ENCODE measurements around the gene TEX22.

The TEX22 gene

GRCh38 chr14:105383083-105383730 is 15.1 kb upstream of the TEX22 start:
- Histone ChIP-seq H3K36me3 (ENCODE audit: control insufficient read depth, low read length) (no peaks in the 10 kb centered on the region), H3K4me3 (ENCODE audit: low read length) (no peak overlapping the region), H4K20me1 (ENCODE audit: control insufficient read depth, insufficient read depth, low read depth, low read length) (no peaks in the 10 kb centered on the region), H3K27me3 (ENCODE audit: control insufficient read depth, low read length) (no peaks in the 10 kb centered on the region), H3F3A (ENCODE audit: control insufficient read depth, insufficient read depth) (no peaks in the 10 kb centered on the region), H3K9me2 (replicated peaks; ENCODE audit: control insufficient read depth, low read length) (no peaks in the 10 kb centered on the region), H3K4me1 (ENCODE audit: control insufficient read depth, low read length) (no peaks in the 10 kb centered on the region), H3K79me2 (ENCODE audit: control insufficient read depth, low read length) (no peaks in the 10 kb centered on the region), H3K27ac (ENCODE audit: low read depth, low read length) (no peak overlapping the region), H3K9me3 (ENCODE audit: control insufficient read depth, insufficient read depth, low read length) (no peaks in the 10 kb centered on the region), H3K4me2 (ENCODE audit: low read length) (no peak overlapping the region)
- TF ChIP-seq EZH2phosphoT487 (IDR thresholded peaks at IDR 0.05; ENCODE audit: borderline replicate concordance, low read length): no peak
- no peak for TF ChIP-seq CTCF (IDR thresholded peaks at IDR 0.05; ENCODE audit: low read depth, low read length, poor library complexity, severe bottlenecking)

- Histone ChIP-seq H3K36me3 (ENCODE audit: control insufficient read depth, low read length) (no peaks in the 10 kb centered on the region), H3K9me3 (ENCODE audit: control insufficient read depth, insufficient read depth, low read length) (no peaks in the 10 kb centered on the region), H3K4me1 (ENCODE audit: control insufficient read depth, low read length) (no peaks in the 10 kb centered on the region), H3K9me2 (replicated peaks; ENCODE audit: control insufficient read depth, low read length) (no peaks in the 10 kb centered on the region), H3K4me2 (ENCODE audit: low read length) (no peak overlapping the region), H3K27me3 (ENCODE audit: control insufficient read depth, low read length) (no peaks in the 10 kb centered on the region), H3K4me3 (ENCODE audit: low read length) (no peak overlapping the region), H4K20me1 (ENCODE audit: control insufficient read depth, insufficient read depth, low read depth, low read length) (no peaks in the 10 kb centered on the region), H3K79me2 (ENCODE audit: control insufficient read depth, low read length) (no peaks in the 10 kb centered on the region), H3K27ac (ENCODE audit: low read depth, low read length) (no peak overlapping the region), H3F3A (ENCODE audit: control insufficient read depth, insufficient read depth) (no peaks in the 10 kb centered on the region)
- no peak for TF ChIP-seq EZH2phosphoT487 (IDR thresholded peaks at IDR 0.05; ENCODE audit: borderline replicate concordance, low read length)
- TF ChIP-seq CTCF (IDR thresholded peaks at IDR 0.05; ENCODE audit: low read depth, low read length, poor library complexity, severe bottlenecking): no peak
These were observed 14.2 kb upstream of the TEX22 start for GRCh38 chr14:105384041-105384557.

GRCh38 chr14:105384605-105385321 is 13.6 kb upstream of the TEX22 start:
- no peaks in the 10 kb centered on the region for H3K79me2 ChIP-seq (ENCODE audit: control insufficient read depth, low read length)
- no peaks in the 10 kb centered on the region for H3F3A ChIP-seq (ENCODE audit: control insufficient read depth, insufficient read depth)
- no peak overlapping the region for H3K4me2 ChIP-seq (ENCODE audit: low read length)
- TF ChIP-seq CTCF (IDR thresholded peaks at IDR 0.05; ENCODE audit: low read depth, low read length, poor library complexity, severe bottlenecking) (no peak), EZH2phosphoT487 (IDR thresholded peaks at IDR 0.05; ENCODE audit: borderline replicate concordance, low read length) (no peak)
- H4K20me1 ChIP-seq (ENCODE audit: control insufficient read depth, insufficient read depth, low read depth, low read length): no peaks in the 10 kb centered on the region
- peaks cover under 1% of the 10 kb centered on the region for H3K4me1 ChIP-seq (ENCODE audit: control insufficient read depth, low read length)
- no peaks in the 10 kb centered on the region for H3K9me2 ChIP-seq (replicated peaks; ENCODE audit: control insufficient read depth, low read length)
- H3K36me3 ChIP-seq (ENCODE audit: control insufficient read depth, low read length): no peaks in the 10 kb centered on the region
- no peaks in the 10 kb centered on the region for H3K27me3 ChIP-seq (ENCODE audit: control insufficient read depth, low read length)
- H3K4me3 ChIP-seq (ENCODE audit: low read length): no peak overlapping the region
- no peak overlapping the region for H3K27ac ChIP-seq (ENCODE audit: low read depth, low read length)
- H3K9me3 ChIP-seq (ENCODE audit: control insufficient read depth, insufficient read depth, low read length): no peaks in the 10 kb centered on the region
